HG03571 (cell line): ENCODE data around the gene CNTF.

Experiments used
- ATAC-seq: cut with Tn5 transposase; IDR thresholded peaks from one replicate; pipeline ENCODE4 v1.9.1; 2021; ENCODE audit not compliant: unreplicated experiment

Gene CNTF

DNA sequence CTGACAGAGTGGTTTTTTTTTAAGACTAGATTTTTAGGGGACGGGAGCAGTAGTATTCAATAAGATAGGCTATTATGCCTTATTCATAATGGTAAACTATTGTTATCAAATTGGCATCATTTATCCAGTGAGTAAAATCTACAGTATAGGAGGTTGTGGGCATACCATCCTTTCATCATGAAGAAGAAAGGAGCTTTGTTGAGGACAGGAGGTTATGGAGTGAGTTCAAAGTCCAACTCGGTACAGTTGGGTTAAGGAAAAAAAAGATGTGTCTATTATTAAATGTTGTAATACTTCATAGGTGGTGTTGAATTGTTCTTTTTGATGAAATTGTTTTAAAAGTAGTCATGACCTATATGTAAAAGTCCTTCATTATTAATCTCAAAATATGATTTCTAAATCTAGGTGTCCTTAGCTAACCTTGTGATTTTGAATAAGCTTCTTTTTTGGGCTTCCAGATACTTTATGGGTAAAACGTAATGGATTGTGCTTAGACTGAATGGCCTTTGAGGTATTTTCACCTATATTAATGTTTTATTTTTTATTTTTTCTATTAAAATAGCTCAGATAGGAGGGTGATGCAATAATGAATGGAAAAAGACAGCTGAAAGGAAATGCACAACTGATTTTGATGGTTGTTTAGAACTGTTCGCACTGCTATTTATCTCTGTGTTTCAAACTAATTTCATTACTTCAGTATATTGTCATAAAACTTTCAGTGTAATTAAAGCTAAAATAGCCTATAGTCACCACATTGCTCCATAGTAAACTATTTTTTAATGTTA is 15.3 kb upstream of the CNTF start:
- ATAC-seq = no peak

GRCh38 chr11:58608331-58608730 is 14.1 kb upstream of the CNTF start:
- no peak for ATAC-seq

DNA sequence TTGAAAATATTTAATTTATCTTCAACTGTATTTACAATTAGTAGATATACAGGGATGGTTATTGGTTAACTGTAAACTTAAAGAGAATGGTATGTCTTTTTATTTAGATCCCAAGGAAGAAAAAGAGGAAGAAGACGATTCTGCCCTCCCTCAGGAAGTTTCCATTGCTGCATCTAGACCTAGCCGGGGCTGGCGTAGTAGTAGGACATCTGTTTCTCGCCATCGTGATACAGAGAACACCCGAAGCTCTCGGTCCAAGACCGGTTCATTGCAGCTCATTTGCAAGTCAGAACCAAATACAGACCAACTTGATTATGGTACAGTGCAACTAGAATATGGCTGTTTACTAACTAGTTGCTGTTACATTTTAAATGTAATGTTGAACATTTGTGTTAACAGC is 12.7 kb upstream of the CNTF start:
- ATAC-seq = no peak

DNA sequence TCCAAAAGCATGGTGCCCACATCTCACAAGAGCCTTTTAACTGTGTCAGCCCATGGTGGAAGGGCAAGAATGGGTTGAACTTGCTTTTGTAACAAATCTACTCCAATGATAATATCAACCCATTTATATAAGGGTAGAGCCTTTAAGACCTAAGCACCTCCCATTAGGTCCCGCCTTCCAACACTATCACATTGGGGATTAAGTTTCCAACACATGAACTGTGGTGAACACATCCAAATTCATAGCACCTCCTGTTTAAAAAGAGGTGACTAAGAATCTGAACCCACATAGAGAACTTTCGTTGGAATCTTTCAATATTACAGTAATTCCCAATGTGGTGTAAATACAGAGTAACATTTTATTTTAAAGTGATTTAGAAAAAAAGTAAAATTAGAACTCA is 9.2 kb upstream of the CNTF start:
- ATAC-seq = no peak

DNA sequence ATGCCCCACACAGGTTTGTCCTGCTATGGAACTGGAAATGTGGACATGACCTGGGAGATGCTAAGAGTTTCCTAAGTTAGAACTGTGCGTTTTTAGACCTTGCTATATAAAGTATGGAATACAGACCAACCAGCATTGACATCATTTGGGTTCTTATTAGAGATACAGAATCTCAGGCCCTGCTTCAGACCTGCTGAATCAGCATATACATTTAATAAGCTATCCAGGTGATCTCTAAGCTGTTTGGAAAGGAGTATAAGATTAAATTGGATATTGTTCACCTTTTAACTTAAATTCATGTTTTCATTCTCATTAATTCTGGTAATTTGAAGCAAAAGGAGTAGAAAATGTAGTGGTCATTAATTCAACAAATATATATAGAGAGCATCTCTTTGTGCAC is 6.9 kb upstream of the CNTF start:
- no peak for ATAC-seq

DNA sequence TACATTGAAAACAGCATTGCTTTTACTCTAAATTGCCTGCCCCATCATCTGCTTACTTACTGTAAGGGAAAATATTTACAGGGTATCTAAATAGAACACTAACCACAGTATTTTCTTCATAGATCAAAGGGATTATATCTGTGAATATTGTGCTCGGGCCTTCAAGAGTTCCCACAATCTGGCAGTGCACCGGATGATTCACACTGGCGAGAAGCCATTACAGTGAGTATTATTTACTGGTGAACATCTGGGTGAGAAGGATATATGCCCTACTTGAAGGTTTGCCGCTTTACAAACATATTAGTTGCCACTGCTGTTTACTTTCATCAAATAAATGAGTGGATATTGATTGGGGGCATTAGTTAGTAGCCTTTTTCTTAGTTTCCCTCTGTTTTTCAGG is 5.9 kb upstream of the CNTF start:
- ATAC-seq = no peak

DNA sequence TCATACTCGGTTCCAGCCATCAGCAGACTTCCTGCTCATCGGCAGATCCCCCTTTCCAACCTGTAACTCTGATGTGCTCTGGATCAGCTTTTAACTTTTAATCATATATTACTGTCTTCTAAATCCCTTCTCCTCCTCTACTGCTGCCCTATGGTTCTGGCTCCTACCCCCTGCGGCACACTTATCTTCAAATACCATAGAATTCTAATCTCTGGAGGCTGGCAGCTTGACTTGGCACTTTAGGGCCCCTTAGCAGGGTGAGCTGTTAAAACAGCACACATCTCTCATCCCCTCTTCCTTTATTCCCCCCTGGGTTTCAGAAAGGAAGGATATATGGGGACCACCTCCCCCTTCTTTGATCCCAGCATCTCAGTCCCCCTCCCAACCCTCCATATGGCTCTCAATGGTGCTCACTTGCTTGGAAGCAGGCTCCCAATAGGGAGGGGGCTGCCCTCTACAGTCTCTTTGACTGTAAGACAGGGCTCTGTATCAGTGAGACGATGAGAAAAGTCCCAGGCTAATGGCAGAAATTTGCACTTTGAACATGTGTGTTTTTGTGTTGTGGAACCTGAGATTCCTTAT is 4.4 kb upstream of the CNTF start:
- ATAC-seq = no peak

- no peak for ATAC-seq
Observed at GRCh38 chr11:58621586-58622262, 741 bp upstream of the CNTF start.

GRCh38 chr11:58625086-58625485 is 2.6 kb downstream of the CNTF start:
- no peak for ATAC-seq

GRCh38 chr11:58625826-58626460 is 3.5 kb downstream of the CNTF start:
- no peak for ATAC-seq

GRCh38 chr11:58626934-58627483 is 4.5 kb downstream of the CNTF start:
- ATAC-seq = no peak

- ATAC-seq = no peak
Observed at GRCh38 chr11:58628446-58628845, 6.0 kb downstream of the CNTF start.

DNA sequence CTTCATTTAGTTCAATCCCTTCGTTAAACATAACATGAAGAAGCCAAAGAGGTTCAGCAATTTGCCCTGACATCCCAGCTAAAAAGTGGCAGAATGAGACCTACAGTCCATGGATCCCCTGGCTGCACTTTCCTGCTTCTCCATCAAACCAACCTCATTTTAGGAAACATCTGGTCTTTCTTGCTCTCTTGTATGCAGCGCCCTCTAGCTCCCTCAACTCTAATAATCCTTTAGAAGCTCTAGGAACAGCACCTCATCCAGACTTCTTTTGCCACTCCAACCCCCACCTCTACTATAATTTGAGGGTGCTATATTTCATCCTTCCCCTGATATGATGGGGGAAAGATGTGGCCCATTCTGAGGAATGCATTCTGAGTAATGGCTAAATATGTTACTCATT is 7.4 kb downstream of the CNTF start:
- ATAC-seq = no peak

DNA sequence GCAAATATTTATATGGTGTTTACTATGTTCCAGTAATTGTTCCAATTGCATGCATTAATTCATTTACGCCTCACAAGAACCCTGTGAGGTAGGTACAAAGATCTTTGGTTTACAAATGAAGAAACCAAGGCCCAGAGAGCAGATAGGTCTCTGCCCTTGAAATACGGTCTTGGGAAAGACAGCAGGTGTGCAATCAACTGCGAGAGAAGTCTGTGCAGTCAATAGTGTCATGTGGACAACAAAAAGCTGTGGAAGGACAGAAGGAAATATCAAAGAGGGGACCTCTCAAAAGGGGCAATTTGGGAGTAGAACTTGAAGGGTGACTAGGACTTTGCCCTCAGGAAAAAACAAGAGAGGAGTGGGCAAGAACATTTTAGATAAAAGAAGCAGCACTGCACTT is 8.9 kb downstream of the CNTF start:
- ATAC-seq = no peak

DNA sequence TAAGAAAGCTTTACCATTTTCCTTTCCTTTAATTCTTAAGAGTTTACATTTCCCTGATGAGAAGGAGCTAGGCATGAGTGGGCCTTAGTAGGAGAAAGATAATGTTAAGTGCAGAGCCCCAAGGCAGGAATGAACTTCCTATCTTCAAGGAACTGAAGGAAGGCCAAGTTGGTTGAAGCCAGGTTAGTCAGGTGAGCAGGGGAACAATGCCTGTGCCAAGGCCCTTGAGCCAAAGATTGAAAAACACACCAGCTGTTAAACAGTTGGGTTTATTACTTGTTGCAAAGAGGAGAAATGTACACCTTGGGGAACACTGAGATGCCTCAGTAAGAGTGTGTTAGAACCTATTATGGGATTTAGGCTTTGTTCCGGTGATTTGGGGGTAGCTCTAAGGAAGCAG is 10.0 kb downstream of the CNTF start:
- ATAC-seq = no peak

DNA sequence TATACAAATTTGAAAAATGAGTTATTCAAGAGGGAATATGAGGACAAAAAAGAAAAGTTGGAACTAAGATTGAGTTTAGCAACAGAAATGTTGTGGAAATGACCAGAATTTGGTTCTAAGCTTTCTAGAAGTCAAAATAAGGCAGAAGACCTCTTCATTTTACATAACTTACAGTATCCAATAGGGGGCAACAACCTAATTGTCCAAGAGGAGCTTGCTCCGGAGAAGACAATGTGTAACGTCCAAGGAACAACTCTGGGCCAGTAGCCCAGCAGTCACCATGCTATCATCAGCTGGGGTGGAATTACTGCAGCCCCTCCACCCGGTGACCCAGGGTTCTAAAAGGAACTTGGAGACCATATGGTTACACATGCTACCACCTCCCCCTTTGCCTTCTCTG is 14.1 kb downstream of the CNTF start:
- ATAC-seq = no peak

DNA sequence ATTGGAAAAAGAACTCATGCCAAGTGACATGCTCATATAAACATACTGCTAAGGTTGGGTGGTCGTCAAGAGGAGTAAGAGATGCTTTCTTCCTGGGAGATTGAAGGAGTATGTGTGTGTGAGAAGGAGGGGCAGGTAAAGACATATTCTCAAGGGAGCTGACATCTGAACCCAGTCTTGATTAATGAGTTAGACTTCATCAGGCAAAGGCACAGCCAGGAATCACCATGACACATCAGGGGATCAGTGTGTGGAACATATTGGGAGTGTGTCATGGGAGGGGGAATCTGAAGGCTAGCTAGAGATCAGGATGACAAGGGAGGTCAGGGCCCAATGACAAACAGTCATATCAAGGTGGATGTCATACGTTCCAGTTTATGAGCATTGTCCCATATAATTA is 14.9 kb downstream of the CNTF start:
- no peak for ATAC-seq

DNA sequence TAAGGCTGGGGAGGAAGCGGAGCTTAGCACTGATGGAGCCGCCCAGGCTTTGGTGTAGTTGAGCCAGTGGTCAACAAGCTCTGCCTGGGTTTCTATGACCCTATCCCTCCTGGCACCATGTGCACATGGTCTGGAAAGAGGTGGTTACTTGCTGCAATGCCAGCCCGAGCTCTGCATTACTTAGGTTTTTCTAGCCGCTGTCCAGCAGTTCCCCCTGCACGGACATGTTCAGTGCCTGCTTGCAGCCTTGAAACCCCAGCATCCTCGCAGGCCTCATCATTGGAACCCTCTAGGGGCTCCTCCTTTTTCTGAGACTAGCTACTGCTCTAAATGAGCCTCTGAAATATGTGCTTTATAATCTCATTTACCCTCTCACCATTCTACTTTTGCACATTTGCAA is 16.6 kb downstream of the CNTF start:
- no peak for ATAC-seq

GRCh38 chr11:58639669-58640068 is 17.2 kb downstream of the CNTF start:
- ATAC-seq = no peak

GRCh38 chr11:58640386-58641023 is 18.0 kb downstream of the CNTF start:
- ATAC-seq = no peak

DNA sequence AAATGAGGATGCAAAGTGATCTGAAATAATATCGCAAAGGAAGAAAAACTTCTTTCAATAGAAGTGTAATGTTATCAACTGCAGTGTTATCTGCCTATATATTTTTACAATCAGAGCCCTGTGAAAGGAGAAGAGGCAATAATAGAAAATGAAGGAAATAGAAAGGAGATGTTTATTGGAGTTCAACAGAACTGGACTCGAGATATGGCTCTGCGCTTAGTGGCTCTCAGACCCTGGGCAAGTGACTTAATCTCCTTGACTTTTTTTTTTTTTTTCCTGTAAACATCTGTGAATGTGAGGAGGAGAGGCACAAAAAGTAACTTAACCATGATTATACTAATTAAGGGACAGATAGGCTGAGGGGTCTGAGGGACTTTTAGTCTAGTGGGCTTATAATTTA is 18.9 kb downstream of the CNTF start:
- ATAC-seq = no peak
